Prostate gland (tissue), 2 donors: ENCODE results near the gene CHADL.

Source experiments
- POLR2A ChIP-seq: fragments of 450-650 bp; IDR thresholded peaks from one replicate; pipeline ENCODE4 v1.6.1; 2016; ENCODE audit warnings: antibody characterized with exemption, mild to moderate bottlenecking
- POLR2AphosphoS5 ChIP-seq: sonication (generic); formaldehyde crosslinking; IDR thresholded peaks from one replicate; pipeline ENCODE4 v1.6.1; 2017; ENCODE audit warnings: antibody characterized with exemption
- TF ChIP-seq, protein P1 (sequence below), 4 experiments: fragments of 200-600 bp in 2 of 4; fragments of 450-650 bp in 2 of 4; sonication (generic) in 2 of 4; IDR thresholded peaks; 1 replicate in 3 of 4; 2 replicates in 1 of 4; pipeline ENCODE4 v1.5.1; 2016 to 2019; ENCODE audit warnings: antibody characterized with exemption in 4 of 4, mild to moderate bottlenecking in 2 of 4, moderate library complexity in 2 of 4

DNA sequence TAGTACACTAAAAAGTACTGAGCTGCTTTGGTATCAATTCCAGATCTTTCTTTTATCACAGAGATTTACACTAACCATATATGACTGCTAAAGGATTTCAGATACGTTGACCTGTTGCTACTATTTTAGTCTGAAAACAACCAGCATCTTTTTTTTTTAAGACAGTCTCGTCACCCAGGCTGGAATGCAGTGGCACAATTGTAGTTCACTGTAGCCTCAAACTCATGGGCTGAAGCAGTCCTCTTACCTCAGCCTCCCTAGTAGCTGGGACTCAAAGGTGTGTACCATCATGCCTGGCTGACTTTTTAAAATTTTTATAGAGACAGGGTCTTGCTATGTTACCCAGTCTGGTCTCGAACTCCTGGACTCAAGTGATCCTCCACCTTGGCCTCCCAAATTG, 59.8 kb downstream of the CHADL start:
- TF ChIP-seq, protein P1, sequence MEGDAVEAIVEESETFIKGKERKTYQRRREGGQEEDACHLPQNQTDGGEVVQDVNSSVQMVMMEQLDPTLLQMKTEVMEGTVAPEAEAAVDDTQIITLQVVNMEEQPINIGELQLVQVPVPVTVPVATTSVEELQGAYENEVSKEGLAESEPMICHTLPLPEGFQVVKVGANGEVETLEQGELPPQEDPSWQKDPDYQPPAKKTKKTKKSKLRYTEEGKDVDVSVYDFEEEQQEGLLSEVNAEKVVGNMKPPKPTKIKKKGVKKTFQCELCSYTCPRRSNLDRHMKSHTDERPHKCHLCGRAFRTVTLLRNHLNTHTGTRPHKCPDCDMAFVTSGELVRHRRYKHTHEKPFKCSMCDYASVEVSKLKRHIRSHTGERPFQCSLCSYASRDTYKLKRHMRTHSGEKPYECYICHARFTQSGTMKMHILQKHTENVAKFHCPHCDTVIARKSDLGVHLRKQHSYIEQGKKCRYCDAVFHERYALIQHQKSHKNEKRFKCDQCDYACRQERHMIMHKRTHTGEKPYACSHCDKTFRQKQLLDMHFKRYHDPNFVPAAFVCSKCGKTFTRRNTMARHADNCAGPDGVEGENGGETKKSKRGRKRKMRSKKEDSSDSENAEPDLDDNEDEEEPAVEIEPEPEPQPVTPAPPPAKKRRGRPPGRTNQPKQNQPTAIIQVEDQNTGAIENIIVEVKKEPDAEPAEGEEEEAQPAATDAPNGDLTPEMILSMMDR (IDR thresholded peaks at IDR 0.05): no peak
- TF ChIP-seq POLR2AphosphoS5 (no peak), POLR2A (no peak)
